IPS-NIHi7 (cell line): ENCODE data around the gene CAPN5.

Experiments used
- DNase-seq: peaks from one replicate; pipeline ENCODE4 v3.0.0; 2012; ENCODE audit warnings: mixed read lengths; ENCODE audit errors: extremely low spot score

CAPN5 gene

GRCh38 chr11:77171885-77172665 is 105.3 kb downstream of the CAPN5 start:
- DNase-seq, result peak; percentile 95

GRCh38 chr11:77172666-77172982 is 105.9 kb downstream of the CAPN5 start:
- DNase-seq, result no peak

DNA sequence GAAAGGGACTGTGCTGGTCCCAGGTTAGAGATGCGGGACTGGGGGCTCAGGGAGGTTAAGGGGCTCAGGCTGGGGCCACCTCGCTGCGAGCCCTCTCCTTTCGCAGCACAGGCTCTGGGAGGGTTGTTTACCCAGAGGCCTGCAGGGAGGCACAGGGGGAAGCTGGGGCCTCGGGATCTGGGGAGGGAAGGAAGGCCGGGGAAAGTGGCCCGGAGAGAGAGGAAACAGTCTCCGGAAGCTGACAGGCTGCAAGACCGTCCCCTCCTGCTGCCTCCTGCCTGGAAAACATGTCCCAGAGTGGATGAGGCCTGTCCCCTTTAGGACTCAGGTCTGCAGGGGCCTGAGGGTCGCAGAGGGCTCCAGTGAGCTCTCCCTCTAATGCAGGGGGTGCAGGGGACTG is 106.7 kb downstream of the CAPN5 start:
- DNase-seq, result no peak

- DNase-seq, result no peak
These were observed 107.8 kb downstream of the CAPN5 start for GRCh38 chr11:77174559-77174958.

GRCh38 chr11:77175021-77175842 is 108.5 kb downstream of the CAPN5 start:
- no peak for DNase-seq
